Endothelial cell of umbilical vein (primary cell): ENCODE data around the gene RBM38. TPM values are rescaled to one million over a fixed set of nuclear protein-coding genes. Genes with fewer than 3 reads are reported as not detected.

Experiments
- BruUV-seq: library from RNA; stranded (reverse); fragments of 400-500 nt; replicated peaks from 2 replicates; lab custom pipeline; 2021; lab: Mats Ljungman, UMichigan
- CTCF ChIA-PET: fragments of 300-600, 350-600 bp; sonication (Branson Sonifier 250); formaldehyde crosslinking; loops from one replicate; lab custom pipeline; 2021; ENCODE audit warnings: antibody characterized with exemption, inconsistent platforms; lab: Charles Lee
- POLR2A ChIA-PET: fragments of 300-600, 350-600 bp; sonication (Branson Sonifier 250); formaldehyde crosslinking; loops from one replicate; lab custom pipeline; 2021; ENCODE audit warnings: antibody characterized with exemption, inconsistent platforms; lab: Charles Lee
- DNase-seq: peaks from one replicate; pipeline ENCODE4 v3.0.0-alpha.2; 2011; ENCODE audit warnings: low read depth, low spot score
- FAIRE-seq: peaks from 2 replicates; lab custom pipeline; 2011; peaks lifted over from hg19 to GRCh38; lab: Jason Lieb, UNC
- H2AFZ ChIP-seq: 2 replicates; pipeline ENCODE4 v1.6.0; 2012; ENCODE audit warnings: low read depth, low read length, control low read depth, inconsistent platforms
- H3K27ac ChIP-seq: 2 replicates; pipeline ENCODE4 v1.5.1; 2011; ENCODE audit warnings: low read depth, mild to moderate bottlenecking, control low read depth, low read length, moderate library complexity; ENCODE audit not compliant: insufficient read depth
- H3K27me3 ChIP-seq, 2 experiments: 2 replicates each; pipeline versions ENCODE4 v1.6.0 to v1.6.1; 2011; ENCODE audit warnings: low read length in 2 of 2, mixed read lengths in 1 of 2; ENCODE audit not compliant: control insufficient read depth in 2 of 2, insufficient read depth in 2 of 2
- H3K36me3 ChIP-seq, 2 experiments: 2 replicates in 1 of 2; 3 replicates in 1 of 2; pipeline ENCODE4 v1.5.1; 2011; ENCODE audit warnings: low read length in 2 of 2, mild to moderate bottlenecking in 1 of 2, moderate library complexity in 1 of 2; ENCODE audit not compliant: control insufficient read depth in 2 of 2, insufficient read depth in 2 of 2; ENCODE audit errors: extremely low read depth in 1 of 2
- H3K4me1 ChIP-seq: 3 replicates; pipeline ENCODE4 v1.5.1; 2011; ENCODE audit warnings: mild to moderate bottlenecking, low read length; ENCODE audit not compliant: control insufficient read depth, insufficient read depth; ENCODE audit errors: extremely low read depth
- H3K4me2 ChIP-seq: 2 replicates; pipeline ENCODE4 v1.6.1; 2011; ENCODE audit warnings: low read length, control low read depth, mixed read lengths; ENCODE audit not compliant: insufficient read depth
- H3K4me3 ChIP-seq, 3 experiments: fragments of 200-600 bp in 1 of 3; sonication (generic), shearing (Covaris generic) in 1 of 3; replicated peaks in 1 of 3; 2 replicates each; pipeline ENCODE4 v1.5.1; 2011 to 2016; ENCODE audit warnings: control low read depth in 3 of 3, low read length in 3 of 3, mild to moderate bottlenecking in 2 of 3, inconsistent platforms in 1 of 3, low read depth in 1 of 3, moderate library complexity in 1 of 3; ENCODE audit not compliant: insufficient read depth in 1 of 3
- H3K79me2 ChIP-seq: 2 replicates; pipeline ENCODE4 v1.6.0; 2012; ENCODE audit warnings: low read length, inconsistent platforms; ENCODE audit not compliant: control insufficient read depth, insufficient read depth
- H3K9ac ChIP-seq: replicated peaks from 2 replicates; pipeline ENCODE3; 2011; ENCODE audit warnings: low read length, control low read depth; ENCODE audit not compliant: insufficient read depth; ENCODE audit errors: extremely low read depth
- H3K9me1 ChIP-seq: replicated peaks from 3 replicates; pipeline ENCODE4 v1.6.0; 2011; ENCODE audit warnings: mild to moderate bottlenecking, low read length; ENCODE audit not compliant: control insufficient read depth, insufficient read depth; ENCODE audit errors: extremely low read depth
- H3K9me3 ChIP-seq: replicated peaks from 2 replicates; pipeline ENCODE4 v1.5.1; 2012; ENCODE audit warnings: low read length, inconsistent platforms; ENCODE audit not compliant: control insufficient read depth, insufficient read depth
- H4K20me1 ChIP-seq: replicated peaks from 2 replicates; pipeline ENCODE3; 2011; ENCODE audit warnings: mild to moderate bottlenecking, low read length; ENCODE audit not compliant: control insufficient read depth, insufficient read depth; ENCODE audit errors: extremely low read depth
- EZH2 ChIP-seq: IDR thresholded peaks from 2 replicates; pipeline ENCODE4 v1.6.1; 2012; ENCODE audit warnings: borderline replicate concordance, low read depth, mild to moderate bottlenecking, moderate library complexity, low read length, inconsistent platforms; ENCODE audit not compliant: severe bottlenecking
- FOS ChIP-seq: IDR thresholded peaks from 2 replicates; pipeline ENCODE4 v1.6.1; 2011; ENCODE audit warnings: mild to moderate bottlenecking, low read length, moderate library complexity, borderline replicate concordance; ENCODE audit not compliant: insufficient read depth
- GATA2 ChIP-seq: IDR thresholded peaks from 2 replicates; pipeline ENCODE4 v1.7.0; 2011; ENCODE audit warnings: low read depth, mild to moderate bottlenecking, moderate library complexity, mixed read lengths, low read length; ENCODE audit not compliant: insufficient read length, insufficient read depth
- JUN ChIP-seq: IDR thresholded peaks from 2 replicates; pipeline ENCODE4 v1.6.1; 2011; ENCODE audit warnings: borderline replicate concordance, low read depth; ENCODE audit not compliant: insufficient read length, insufficient read depth
- MYC ChIP-seq: IDR thresholded peaks from one replicate; pipeline ENCODE4 v1.6.1; 2011; ENCODE audit warnings: mild to moderate bottlenecking, low read depth, low read length
- POLR2A ChIP-seq: IDR thresholded peaks from 2 replicates; pipeline ENCODE4 v1.6.1; 2012; ENCODE audit warnings: low read depth, mild to moderate bottlenecking, control low read depth, low read length
- POLR2AphosphoS5 ChIP-seq: IDR thresholded peaks from 2 replicates; pipeline ENCODE4 v1.6.1; 2012; ENCODE audit warnings: low read depth, mild to moderate bottlenecking, control low read depth, low read length, moderate library complexity; ENCODE audit not compliant: insufficient read depth
- dilution Hi-C: fragments of 300-500 bp; cut with MboI; formaldehyde crosslinking; loops from one replicate; pipeline ENCODE4 v1.15.0; 2019; ENCODE audit warnings: low sequenced_read_pairs; ENCODE audit not compliant: extremely low pct_ligation_motif_present
- intact Hi-C: fragments of 100-400 bp; cut with micrococcal nuclease; formaldehyde crosslinking; loops from one replicate; pipeline ENCODE4 v1.10.0; 2022
- polyA plus RNA-seq, 4 experiments: library from polyadenylated mRNA; depleted of rRNA in 3 of 4; stranded (reverse) in 3 of 4; unstranded in 1 of 4; fragments of >200 nt; gene quantifications; 2 replicates each; pipeline versions ENCODE4 v1.2.1 to v1.2.3, GENCODE V29; 2011 to 2012; ENCODE audit warnings: missing spikeins in 1 of 4
- total RNA-seq: library from RNA; stranded (reverse); gene quantifications from 2 replicates; pipeline ENCODE4 v1.2.3, GENCODE V29; 2021
- TF ChIP-seq, protein P1 (sequence below): IDR thresholded peaks from 2 replicates; pipeline ENCODE4 v1.6.1; 2011; ENCODE audit not compliant: insufficient read depth, insufficient read length
- TF ChIP-seq, protein P2 (sequence below), 2 donors: IDR thresholded peaks; 1 replicate in 1 of 2; 2 replicates in 1 of 2; pipeline ENCODE4 v1.5.1; 2011; ENCODE audit warnings: low read length in 2 of 2, mild to moderate bottlenecking in 2 of 2, moderate library complexity in 2 of 2, control low read depth in 1 of 2, inconsistent platforms in 1 of 2, low read depth in 1 of 2; ENCODE audit not compliant: insufficient read depth in 1 of 2; ENCODE audit errors: extremely low read depth in 1 of 2

The RBM38 gene
- total and polyA plus RNA-seq, 2 donors (not counting 3 experiments of a cell fraction or from before 2014, with no cell fraction given): 22.1 to 37.4 TPM

DNA sequence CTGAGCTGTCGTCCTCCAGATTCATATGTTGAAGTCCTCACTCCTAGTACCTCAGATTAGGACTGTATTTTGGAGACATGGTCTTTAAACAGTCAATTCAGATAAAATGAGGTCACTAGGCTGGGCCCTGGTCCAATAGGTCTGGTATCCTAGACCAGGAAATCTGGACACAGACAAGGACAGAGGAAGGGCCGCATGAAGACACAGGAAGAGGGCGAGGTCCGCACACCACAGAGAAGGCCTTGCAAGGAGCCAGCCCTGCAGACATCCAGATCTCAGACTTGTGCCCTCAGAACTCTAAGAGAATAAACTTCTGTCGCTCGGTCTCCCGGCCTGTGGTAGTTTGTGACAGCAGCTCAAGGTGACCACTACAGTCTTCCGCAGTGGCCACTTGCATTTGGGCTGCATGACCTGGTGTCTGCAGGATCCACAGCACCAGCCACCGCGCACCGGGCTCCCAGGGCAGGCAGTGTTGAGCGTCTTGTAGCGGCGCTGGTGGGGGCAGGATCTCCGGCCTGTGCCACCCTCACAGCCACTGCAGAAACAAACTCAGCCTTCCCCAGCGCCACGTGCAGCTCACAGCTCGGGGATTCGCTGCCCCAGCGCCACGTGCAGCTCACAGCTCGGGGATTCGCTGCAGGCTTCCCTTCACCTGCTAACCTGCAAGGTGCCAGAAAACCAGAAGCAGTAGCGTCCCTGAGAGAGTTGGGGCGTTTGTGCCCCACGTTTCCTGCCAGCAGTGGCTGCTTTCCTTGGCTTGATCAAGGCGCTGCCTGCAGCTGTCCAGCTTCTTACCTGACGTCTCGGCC, 6.0 kb upstream of the RBM38 start:
- no peak for FAIRE-seq
- ChIA-PET POLR2A (no interaction called here), CTCF (interaction anchor here (1.4 to 7.3 kb wide), 2 partner anchors 108 to 111 kb away, joined by 4 to 86 read pairs; no protein-coding TSS in a partner anchor)
- Histone ChIP-seq H3K36me3 (peaks cover 0 to 4% of the 10 kb centered on the region in 2 experiments), H3K27ac (no peak overlapping the region), H3K4me1 (peaks cover 9% of the 10 kb centered on the region), H3K4me2 (no peak overlapping the region), H3K9me3 (no peaks in the 10 kb centered on the region), H3K9ac (no peak overlapping the region), H3K9me1 (no peaks in the 10 kb centered on the region), H3K27me3 (no peaks in the 10 kb centered on the region), H2AFZ (no peak overlapping the region), H4K20me1 (no peaks in the 10 kb centered on the region), H3K79me2 (no peaks in the 10 kb centered on the region), H3K4me3 (no peak overlapping the region)
- dilution Hi-C loops (no loop called here), intact Hi-C loops (loop anchor here (5.0 to 10.0 kb wide), 3 partner anchors 207 to 827 kb away; partner anchors contain the start of gene PMEPA1)
- no peak for DNase-seq
- BruUV-seq: no TSS peak
- TF ChIP-seq, protein P1, sequence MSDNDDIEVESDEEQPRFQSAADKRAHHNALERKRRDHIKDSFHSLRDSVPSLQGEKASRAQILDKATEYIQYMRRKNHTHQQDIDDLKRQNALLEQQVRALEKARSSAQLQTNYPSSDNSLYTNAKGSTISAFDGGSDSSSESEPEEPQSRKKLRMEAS: no peak
- TF ChIP-seq, protein P2, sequence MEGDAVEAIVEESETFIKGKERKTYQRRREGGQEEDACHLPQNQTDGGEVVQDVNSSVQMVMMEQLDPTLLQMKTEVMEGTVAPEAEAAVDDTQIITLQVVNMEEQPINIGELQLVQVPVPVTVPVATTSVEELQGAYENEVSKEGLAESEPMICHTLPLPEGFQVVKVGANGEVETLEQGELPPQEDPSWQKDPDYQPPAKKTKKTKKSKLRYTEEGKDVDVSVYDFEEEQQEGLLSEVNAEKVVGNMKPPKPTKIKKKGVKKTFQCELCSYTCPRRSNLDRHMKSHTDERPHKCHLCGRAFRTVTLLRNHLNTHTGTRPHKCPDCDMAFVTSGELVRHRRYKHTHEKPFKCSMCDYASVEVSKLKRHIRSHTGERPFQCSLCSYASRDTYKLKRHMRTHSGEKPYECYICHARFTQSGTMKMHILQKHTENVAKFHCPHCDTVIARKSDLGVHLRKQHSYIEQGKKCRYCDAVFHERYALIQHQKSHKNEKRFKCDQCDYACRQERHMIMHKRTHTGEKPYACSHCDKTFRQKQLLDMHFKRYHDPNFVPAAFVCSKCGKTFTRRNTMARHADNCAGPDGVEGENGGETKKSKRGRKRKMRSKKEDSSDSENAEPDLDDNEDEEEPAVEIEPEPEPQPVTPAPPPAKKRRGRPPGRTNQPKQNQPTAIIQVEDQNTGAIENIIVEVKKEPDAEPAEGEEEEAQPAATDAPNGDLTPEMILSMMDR (IDR thresholded peaks at IDR 0.05; ENCODE audit: extremely low read depth in 1 of 2, insufficient read depth in 1 of 2, low read depth in 1 of 2, low read length in 2 of 2): no peak
- no peak for TF ChIP-seq POLR2AphosphoS5
- no peak for TF ChIP-seq JUN
- TF ChIP-seq EZH2: no peak
- no peak for TF ChIP-seq FOS
- no peak for TF ChIP-seq MYC
- no peak for TF ChIP-seq GATA2
- TF ChIP-seq POLR2A: no peak
